Naive thymus-derived CD4-positive, alpha-beta T cell (primary cell): ENCODE data around the gene DUOXA2. TPM values are rescaled to one million over a fixed set of nuclear protein-coding genes. Genes with fewer than 3 reads are reported as not detected.

Source experiments
- ATAC-seq: fragments of 150-1000 bp; cut with Tn5 transposase; 2 replicates; pipeline ENCODE4 v1.10.0; 2021; ENCODE audit warnings: mild to moderate bottlenecking, moderate library complexity
- CTCF ChIA-PET: fragments of 350-600 bp; sonication (Branson Sonifier 250); formaldehyde crosslinking; loops from one replicate; lab custom pipeline; 2021; ENCODE audit warnings: antibody characterized with exemption; lab: Charles Lee
- POLR2A ChIA-PET: fragments of 350-600 bp; sonication (Branson Sonifier 250); formaldehyde crosslinking; loops from one replicate; lab custom pipeline; 2021; ENCODE audit warnings: antibody characterized with exemption, inconsistent platforms; lab: Charles Lee
- DNase-seq, 9 donors: peaks; one replicate each; pipeline versions ENCODE4 v3.0.0 to v3.0.0-alpha.2; 2020 to 2022; ENCODE audit warnings: mixed read lengths in 1 of 9
- H3K27ac ChIP-seq: one replicate; pipeline ENCODE4 v1.7.0; 2013; ENCODE audit warnings: mild to moderate bottlenecking, low read depth, low read length, moderate library complexity
- H3K27me3 ChIP-seq, 2 donors: one replicate each; pipeline ENCODE4 v1.7.0; 2013; ENCODE audit warnings: low read length in 2 of 2, mild to moderate bottlenecking in 2 of 2, moderate library complexity in 2 of 2; ENCODE audit not compliant: control insufficient read depth in 2 of 2, insufficient read depth in 2 of 2
- H3K36me3 ChIP-seq, 3 experiments: 1 replicate in 2 of 3; 2 replicates in 1 of 3; pipeline ENCODE4 v1.7.0; 2013; ENCODE audit warnings: low read length in 3 of 3, mild to moderate bottlenecking in 3 of 3, moderate library complexity in 1 of 3; ENCODE audit not compliant: insufficient read depth in 3 of 3, control insufficient read depth in 2 of 3
- H3K4me1 ChIP-seq, 2 donors: one replicate each; pipeline ENCODE4 v1.7.0; 2013; ENCODE audit warnings: low read length in 2 of 2, mild to moderate bottlenecking in 2 of 2, moderate library complexity in 1 of 2; ENCODE audit not compliant: control insufficient read depth in 2 of 2, insufficient read depth in 2 of 2
- H3K4me3 ChIP-seq: 2 replicates; pipeline ENCODE4 v1.7.0; 2013; ENCODE audit warnings: mild to moderate bottlenecking, low read length
- H3K9me3 ChIP-seq, 3 experiments: 1 replicate in 2 of 3; 2 replicates in 1 of 3; pipeline ENCODE4 v1.7.0; 2013; ENCODE audit warnings: low read length in 3 of 3; ENCODE audit not compliant: control insufficient read depth in 2 of 3
- H3K27ac Mint-ChIP-seq, 9 donors: one replicate each; pipeline ENCODE4 v1.8.0; 2020 to 2022; ENCODE audit warnings: mixed read lengths in 9 of 9, mild to moderate bottlenecking in 8 of 9, moderate library complexity in 5 of 9, inconsistent platforms in 2 of 9
- H3K27me3 Mint-ChIP-seq, 5 donors: one replicate each; pipeline ENCODE4 v1.8.0; 2021 to 2022; ENCODE audit warnings: mixed read lengths in 5 of 5, mild to moderate bottlenecking in 1 of 5
- H3K36me3 Mint-ChIP-seq, 5 donors: one replicate each; pipeline ENCODE4 v1.8.0; 2020 to 2022; ENCODE audit warnings: mixed read lengths in 5 of 5, mild to moderate bottlenecking in 3 of 5, inconsistent platforms in 1 of 5
- H3K4me1 Mint-ChIP-seq, 7 donors: one replicate each; pipeline ENCODE4 v1.8.0; 2020 to 2022; ENCODE audit warnings: mixed read lengths in 7 of 7, mild to moderate bottlenecking in 3 of 7, inconsistent platforms in 1 of 7
- H3K4me3 Mint-ChIP-seq, 10 donors: one replicate each; pipeline ENCODE4 v1.8.0; 2020 to 2022; ENCODE audit warnings: mild to moderate bottlenecking in 10 of 10, mixed read lengths in 10 of 10, moderate library complexity in 6 of 10, inconsistent platforms in 2 of 10
- H3K9me3 Mint-ChIP-seq, 11 donors: one replicate each; pipeline ENCODE4 v1.8.0; 2020 to 2022; ENCODE audit warnings: mixed read lengths in 11 of 11, mild to moderate bottlenecking in 4 of 11, inconsistent platforms in 1 of 11, moderate library complexity in 1 of 11
- intact Hi-C, 2 donors: fragments of 100-400 bp; cut with micrococcal nuclease; formaldehyde crosslinking; loops; one replicate each; pipeline ENCODE4 v1.15.1; 2023
- polyA plus RNA-seq, 2 donors: library from polyadenylated mRNA; unstranded; fragments of 300-500 nt; fragmentation: Illumina TruSeq; gene quantifications; one replicate each; pipeline ENCODE4 v1.2.3, GENCODE V29; 2021
- total RNA-seq, 6 experiments: library from RNA in 5 of 6; stranded (reverse) in 5 of 6; gene quantifications; 1 replicate in 5 of 6; 2 replicates in 1 of 6; pipeline ENCODE4 v1.2.3 and lab custom pipeline; 2021 to 2026

Gene DUOXA2
- total and polyA plus RNA-seq, 7 experiments from 2014 or later = not detected

- Mint-ChIP-seq H3K36me3 (peaks cover 0 to 24% (median 3%) of the 10 kb centered on the region in 5 donors), H3K4me3 (no peak overlapping the region), H3K27ac (no peak overlapping the region), H3K4me1 (peaks cover 0 to 11% (median 8%) of the 10 kb centered on the region in 7 donors), H3K27me3 (no peaks in the 10 kb centered on the region), H3K9me3 (no peaks in the 10 kb centered on the region)
- Histone ChIP-seq H3K36me3 (peaks cover 0 to 3% (median 0%) of the 10 kb centered on the region in 3 experiments), H3K4me3 (no peak overlapping the region), H3K27me3 (no peaks in the 10 kb centered on the region), H3K27ac (no peak overlapping the region), H3K9me3 (no peaks in the 10 kb centered on the region), H3K4me1 (no peaks in the 10 kb centered on the region)
- POLR2A ChIA-PET = no interaction called here
- CTCF ChIA-PET = interaction anchor here (0.5 kb wide), 1 partner anchor 243 kb away, joined by 3 read pairs; no protein-coding TSS in a partner anchor
- DNase-seq = no peak
- intact Hi-C loops = no loop called here
- no peak for ATAC-seq
These were observed 41.6 kb downstream of the DUOXA2 start for GRCh38 chr15:45155739-45156138.

- no peak overlapping the region for H3K4me3 Mint-ChIP-seq
- H3K4me3 ChIP-seq = no peak overlapping the region
- ChIA-PET POLR2A (no interaction called here), CTCF (interaction anchor here (1.0 kb wide), 1 partner anchor 33 kb away, joined by 5 read pairs; no protein-coding TSS in a partner anchor)
- H3K9me3 ChIP-seq = no peaks in the 10 kb centered on the region
- no peaks in the 10 kb centered on the region for H3K9me3 Mint-ChIP-seq
- peaks cover 0 to 20% (median 4%) of the 10 kb centered on the region in 5 donors for H3K36me3 Mint-ChIP-seq
- H3K4me1 Mint-ChIP-seq = peaks cover 0 to 11% (median 8%) of the 10 kb centered on the region in 7 donors
- no peaks in the 10 kb centered on the region for H3K4me1 ChIP-seq
- H3K27me3 ChIP-seq = no peaks in the 10 kb centered on the region
- no peak overlapping the region for H3K27ac Mint-ChIP-seq
- ATAC-seq = no peak
- no peaks in the 10 kb centered on the region for H3K27me3 Mint-ChIP-seq
- no peak overlapping the region for H3K27ac ChIP-seq
- intact Hi-C loops = no loop called here
- no peaks in the 10 kb centered on the region for H3K36me3 ChIP-seq
- DNase-seq = no peak
These were observed 42.8 kb downstream of the DUOXA2 start for GRCh38 chr15:45156744-45157455.

DNA sequence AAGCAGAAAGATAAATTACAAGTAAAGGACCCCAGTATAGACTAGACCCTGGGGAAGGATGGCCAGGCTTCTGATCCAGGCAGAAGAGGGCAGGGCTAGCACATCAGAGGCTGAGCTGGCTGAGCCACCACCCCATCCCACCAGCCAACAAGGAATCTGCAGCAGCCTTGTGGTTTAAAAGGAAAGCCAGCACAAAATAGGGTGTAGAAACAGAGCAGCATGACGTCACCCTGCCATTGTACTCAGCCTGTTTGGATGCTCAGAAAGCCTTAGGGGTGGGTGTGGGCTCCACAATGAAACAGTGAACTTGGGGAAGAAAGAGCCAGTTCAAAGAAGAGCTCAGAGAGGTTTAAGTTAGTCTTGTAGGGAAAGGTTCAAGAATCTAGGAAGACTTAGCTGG lies 43.8 kb downstream of the DUOXA2 start:
- no peaks in the 10 kb centered on the region for H3K27me3 ChIP-seq
- no peak overlapping the region for H3K27ac ChIP-seq
- DNase-seq (no peak), ATAC-seq (no peak)
- H3K4me3 Mint-ChIP-seq = peak overlapping the region in 2 of 10 donors; percentile 18 to 41
- H3K4me1 ChIP-seq = no peaks in the 10 kb centered on the region
- no peak overlapping the region for H3K4me3 ChIP-seq
- H3K27ac Mint-ChIP-seq = no peak overlapping the region
- peaks cover 0 to 2% (median 0%) of the 10 kb centered on the region in 11 donors for H3K9me3 Mint-ChIP-seq
- ChIA-PET CTCF (no interaction called here), POLR2A (no interaction called here)
- no peaks in the 10 kb centered on the region for H3K36me3 ChIP-seq
- H3K27me3 Mint-ChIP-seq = no peaks in the 10 kb centered on the region
- no peaks in the 10 kb centered on the region for H3K9me3 ChIP-seq
- peaks cover 0 to 14% (median 11%) of the 10 kb centered on the region in 7 donors for H3K4me1 Mint-ChIP-seq
- intact Hi-C loops = no loop called here
- H3K36me3 Mint-ChIP-seq = peaks cover 0 to 14% (median 4%) of the 10 kb centered on the region in 5 donors

- ATAC-seq = no peak
- intact Hi-C loops = loop anchor here (2.0 kb wide), 2 partner anchors 107 to 295 kb away; no protein-coding TSS in a partner anchor
These were observed 47.5 kb downstream of the DUOXA2 start for GRCh38 chr15:45161666-45162065.

GRCh38 chr15:45162771-45163507 lies 48.8 kb downstream of the DUOXA2 start:
- H3K4me3 Mint-ChIP-seq = no peak overlapping the region

More at GRCh38 chr15:45161666-45162065, 47.5 kb downstream of the DUOXA2 start:
- Histone ChIP-seq H3K27me3 (no peaks in the 10 kb centered on the region), H3K27ac (no peak overlapping the region), H3K4me3 (no peak overlapping the region), H3K36me3 (no peaks in the 10 kb centered on the region), H3K9me3 (no peaks in the 10 kb centered on the region), H3K4me1 (peaks cover 10 to 13% of the 10 kb centered on the region in 2 donors)
- H3K4me1 Mint-ChIP-seq = peaks cover 11 to 32% (median 25%) of the 10 kb centered on the region in 7 donors
- H3K4me3 Mint-ChIP-seq = no peak overlapping the region
- POLR2A ChIA-PET = interaction anchor here (0.6 kb wide), 1 partner anchor 1352 kb away, joined by 3 read pairs; no protein-coding TSS in a partner anchor
- H3K36me3 Mint-ChIP-seq = peaks cover 0 to 14% (median 4%) of the 10 kb centered on the region in 5 donors
- CTCF ChIA-PET = interaction anchor here (0.6 to 4.5 kb wide), 5 partner anchors 17 to 238 kb away, joined by 3 to 36 read pairs (median 4); no protein-coding TSS in a partner anchor
- peaks cover 0 to 2% (median 0%) of the 10 kb centered on the region in 11 donors for H3K9me3 Mint-ChIP-seq
- no peaks in the 10 kb centered on the region for H3K27me3 Mint-ChIP-seq
- DNase-seq = no peak
- peak overlapping the region in 1 of 9 donors; percentile 7 for H3K27ac Mint-ChIP-seq

GRCh38 chr15:45163508-45163856 lies 49.4 kb downstream of the DUOXA2 start:
- H3K36me3 ChIP-seq = no peaks in the 10 kb centered on the region
- intact Hi-C loops = loop anchor here (1.0 to 2.0 kb wide), 6 partner anchors 105 to 451 kb away; partner anchors contain the start of gene BLOC1S6 (in 1 of the 2)
- no peaks in the 10 kb centered on the region for H3K9me3 ChIP-seq
- Mint-ChIP-seq H3K9me3 (peaks cover 0 to 2% (median 0%) of the 10 kb centered on the region in 11 donors), H3K4me1 (peaks cover 11 to 32% (median 22%) of the 10 kb centered on the region in 7 donors), H3K27me3 (no peaks in the 10 kb centered on the region), H3K36me3 (peaks cover 0 to 14% (median 0%) of the 10 kb centered on the region in 5 donors), H3K4me3 (peak overlapping the region in 1 of 10 donors; percentile 20), H3K27ac (peak overlapping the region in 1 of 9 donors; percentile 65)
- CTCF ChIA-PET = interaction anchor here (0.6 to 4.5 kb wide), 14 partner anchors 10 to 860 kb away, joined by 3 to 36 read pairs (median 4); a partner anchor contains a TSS
- H3K4me3 ChIP-seq = no peak overlapping the region
- peaks cover 10 to 13% of the 10 kb centered on the region in 2 donors for H3K4me1 ChIP-seq
- POLR2A ChIA-PET = interaction anchor here (1.1 to 7.3 kb wide), 3 partner anchors 13 to 238 kb away, joined by 3 to 77 read pairs (median 8); a partner anchor contains a TSS
- H3K27ac ChIP-seq = no peak overlapping the region
- no peak for DNase-seq
- no peaks in the 10 kb centered on the region for H3K27me3 ChIP-seq
- ATAC-seq = no peak

More at GRCh38 chr15:45162771-45163507, 48.8 kb downstream of the DUOXA2 start:
- Histone ChIP-seq H3K4me1 (peaks cover 10 to 13% of the 10 kb centered on the region in 2 donors), H3K4me3 (no peak overlapping the region), H3K36me3 (no peaks in the 10 kb centered on the region), H3K27ac (no peak overlapping the region), H3K27me3 (no peaks in the 10 kb centered on the region), H3K9me3 (no peaks in the 10 kb centered on the region)
- Mint-ChIP-seq H3K36me3 (peaks cover 0 to 14% (median 4%) of the 10 kb centered on the region in 5 donors), H3K27me3 (no peaks in the 10 kb centered on the region), H3K9me3 (peaks cover 0 to 2% (median 0%) of the 10 kb centered on the region in 11 donors), H3K27ac (peak overlapping the region in 2 of 9 donors; percentile 32 to 38), H3K4me1 (peaks cover 11 to 34% (median 24%) of the 10 kb centered on the region in 7 donors)
- intact Hi-C loops = loop anchor here (1.0 to 2.0 kb wide), 6 partner anchors 106 to 451 kb away; partner anchors contain the start of gene BLOC1S6 (in 1 of the 2)
- peak; percentile 59 for ATAC-seq
- POLR2A ChIA-PET = interaction anchor here (0.7 to 7.3 kb wide), 4 partner anchors 14 to 239 kb away, joined by 3 to 77 read pairs (median 6); a partner anchor contains a TSS
- DNase-seq = peak; percentile 30 to 61 (median 44)
- CTCF ChIA-PET = interaction anchor here (0.6 to 4.5 kb wide), 12 partner anchors 17 to 860 kb away, joined by 3 to 36 read pairs (median 4); a partner anchor contains a TSS
